Natural killer cell (primary cell): ENCODE measurements around the gene RNF111. TPM values are rescaled to one million over a fixed set of nuclear protein-coding genes. Genes with fewer than 3 reads are reported as not detected.

Experiments used
- ATAC-seq, 3 donors: fragments of 150-1000 bp in 2 of 3; fragments of 200-7000 bp in 1 of 3; cut with Tn5 transposase; 1 replicate in 1 of 3; 2 replicates in 2 of 3; pipeline ENCODE4 v1.10.0; 2021; ENCODE audit warnings: mild to moderate bottlenecking in 2 of 3, moderate library complexity in 2 of 3
- DNase-seq, 2 donors: peaks; one replicate each; pipeline versions ENCODE4 v3.0.0 to v3.0.0-alpha.2; 2013 to 2021; ENCODE audit warnings: mixed read lengths in 1 of 2
- H3K27ac ChIP-seq: one replicate; pipeline ENCODE4 v1.5.1; 2013; ENCODE audit warnings: mild to moderate bottlenecking, low read length
- H3K27me3 ChIP-seq: one replicate; pipeline ENCODE4 v1.6.1; 2013; ENCODE audit warnings: low read length; ENCODE audit not compliant: control insufficient read depth, insufficient read depth
- H3K36me3 ChIP-seq: one replicate; pipeline ENCODE4 v1.6.1; 2013; ENCODE audit warnings: low read length; ENCODE audit not compliant: control insufficient read depth, insufficient read depth
- H3K4me1 ChIP-seq: one replicate; pipeline ENCODE4 v1.6.1; 2013; ENCODE audit warnings: low read length; ENCODE audit not compliant: control insufficient read depth, insufficient read depth
- H3K4me3 ChIP-seq: one replicate; pipeline ENCODE4 v1.5.1; 2013; ENCODE audit warnings: low read length
- H3K9me3 ChIP-seq: one replicate; pipeline ENCODE4 v1.6.1; 2013; ENCODE audit warnings: low read length; ENCODE audit not compliant: control insufficient read depth, insufficient read depth
- H3K27ac Mint-ChIP-seq, 2 donors: one replicate each; pipeline ENCODE4 v1.8.0; 2022; ENCODE audit warnings: mild to moderate bottlenecking in 2 of 2, mixed read lengths in 2 of 2, moderate library complexity in 1 of 2
- H3K27me3 Mint-ChIP-seq, 2 donors: one replicate each; pipeline ENCODE4 v1.8.0; 2022; ENCODE audit warnings: low read depth in 2 of 2, mixed read lengths in 2 of 2
- H3K36me3 Mint-ChIP-seq: one replicate; pipeline ENCODE4 v1.8.0; 2022; ENCODE audit warnings: mixed read lengths
- H3K4me1 Mint-ChIP-seq, 2 donors: one replicate each; pipeline ENCODE4 v1.8.0; 2022; ENCODE audit warnings: mixed read lengths in 2 of 2
- H3K4me3 Mint-ChIP-seq: one replicate; pipeline ENCODE4 v1.8.0; 2022; ENCODE audit warnings: mild to moderate bottlenecking, moderate library complexity, mixed read lengths
- H3K9me3 Mint-ChIP-seq, 2 donors: one replicate each; pipeline ENCODE4 v1.8.0; 2022; ENCODE audit warnings: mixed read lengths in 2 of 2
- WGBS: methylation state at CpG from one replicate; pipeline ENCODE4 v1.1.7; 2013; ENCODE audit warnings: missing lambda C conversion rate; ENCODE audit not compliant: insufficient coverage; 5-methylcytosine and 5-hydroxymethylcytosine counted together
- intact Hi-C: fragments of 100-400 bp; cut with micrococcal nuclease; formaldehyde crosslinking; loops from one replicate; pipeline ENCODE4 v1.14.2; 2022
- total RNA-seq, 4 donors: library from RNA; stranded (reverse); fragments of 120-200 nt in 1 of 4; gene quantifications; one replicate each; pipeline versions ENCODE4 v1.2.3 to v1.2.4, GENCODE V29; 2013 to 2022
- TF ChIP-seq, protein P1 (sequence below): fragments of 200-600 bp; IDR thresholded peaks from one replicate; pipeline ENCODE4 v1.8.0; 2022; ENCODE audit warnings: antibody characterized with exemption

The RNF111 gene
- total RNA-seq, 3 donors from 2014 or later (not counting 1 experiment from before 2014, with no cell fraction given): 39.4 to 53.1 (median 46.0) TPM

DNA sequence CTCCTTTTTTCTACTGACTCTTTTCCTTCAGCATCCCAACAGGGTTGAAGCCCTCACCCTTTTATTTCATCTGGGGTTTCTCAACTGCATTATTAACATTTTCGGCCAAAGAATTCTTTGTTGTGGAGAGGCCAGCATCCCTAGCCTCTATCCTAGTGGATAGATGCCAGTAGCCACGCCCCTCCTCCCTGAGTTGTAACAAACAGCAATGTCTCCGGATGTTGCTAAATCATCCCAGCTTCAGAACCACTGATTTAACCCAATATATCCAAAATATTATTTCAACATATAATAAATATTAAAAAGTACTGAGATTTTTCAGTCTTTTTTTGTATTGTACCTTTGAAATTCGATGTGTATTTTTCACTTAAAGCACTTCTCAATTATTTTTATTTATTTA is 2.0 kb upstream of the RNF111 start:
- Histone ChIP-seq H3K36me3 (no peaks in the 10 kb centered on the region), H3K27me3 (no peaks in the 10 kb centered on the region), H3K4me3 (no peak overlapping the region), H3K4me1 (peaks cover 13% of the 10 kb centered on the region), H3K9me3 (no peaks in the 10 kb centered on the region), H3K27ac (no peak overlapping the region)
- Mint-ChIP-seq H3K27me3 (no peaks in the 10 kb centered on the region), H3K4me1 (peaks cover 35 to 38% of the 10 kb centered on the region in 2 donors), H3K4me3 (no peak overlapping the region), H3K9me3 (no peaks in the 10 kb centered on the region), H3K36me3 (no peaks in the 10 kb centered on the region), H3K27ac (no peak overlapping the region)
- ATAC-seq (no peak), DNase-seq (no peak)
- intact Hi-C loops: loop anchor here (5.0 to 10.0 kb wide), 3 partner anchors 119 to 702 kb away; partner anchors contain the start of genes BNIP2 and CCNB2
- TF ChIP-seq, protein P1, sequence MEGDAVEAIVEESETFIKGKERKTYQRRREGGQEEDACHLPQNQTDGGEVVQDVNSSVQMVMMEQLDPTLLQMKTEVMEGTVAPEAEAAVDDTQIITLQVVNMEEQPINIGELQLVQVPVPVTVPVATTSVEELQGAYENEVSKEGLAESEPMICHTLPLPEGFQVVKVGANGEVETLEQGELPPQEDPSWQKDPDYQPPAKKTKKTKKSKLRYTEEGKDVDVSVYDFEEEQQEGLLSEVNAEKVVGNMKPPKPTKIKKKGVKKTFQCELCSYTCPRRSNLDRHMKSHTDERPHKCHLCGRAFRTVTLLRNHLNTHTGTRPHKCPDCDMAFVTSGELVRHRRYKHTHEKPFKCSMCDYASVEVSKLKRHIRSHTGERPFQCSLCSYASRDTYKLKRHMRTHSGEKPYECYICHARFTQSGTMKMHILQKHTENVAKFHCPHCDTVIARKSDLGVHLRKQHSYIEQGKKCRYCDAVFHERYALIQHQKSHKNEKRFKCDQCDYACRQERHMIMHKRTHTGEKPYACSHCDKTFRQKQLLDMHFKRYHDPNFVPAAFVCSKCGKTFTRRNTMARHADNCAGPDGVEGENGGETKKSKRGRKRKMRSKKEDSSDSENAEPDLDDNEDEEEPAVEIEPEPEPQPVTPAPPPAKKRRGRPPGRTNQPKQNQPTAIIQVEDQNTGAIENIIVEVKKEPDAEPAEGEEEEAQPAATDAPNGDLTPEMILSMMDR: no peak
- 91% methylated on average over 3 of the region's 4 CpGs for WGBS

DNA sequence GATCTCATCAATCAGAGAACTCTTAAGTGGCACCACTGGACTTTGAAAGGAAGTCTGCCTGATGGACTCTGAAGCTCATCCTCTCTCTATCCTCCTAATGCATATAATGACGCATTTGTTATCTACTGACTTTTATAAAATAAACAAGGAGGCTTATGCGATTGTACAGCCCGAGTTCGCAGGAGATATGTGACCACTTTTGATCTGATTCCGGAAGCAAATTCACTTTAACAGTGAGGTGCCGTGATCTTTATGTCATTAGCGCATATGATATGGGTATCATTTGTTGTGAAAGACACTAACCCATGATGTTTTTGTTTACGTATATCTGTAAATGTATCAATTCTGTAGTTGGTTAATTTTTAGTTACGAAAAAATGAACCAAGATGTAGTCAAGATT is 427 bp upstream of the RNF111 start:
- TF ChIP-seq, protein P1: no peak
- Histone ChIP-seq H3K36me3 (peaks cover 2% of the 10 kb centered on the region), H3K27ac (peak overlapping the region; percentile 12), H3K27me3 (no peaks in the 10 kb centered on the region), H3K9me3 (no peaks in the 10 kb centered on the region), H3K4me1 (peaks cover 7% of the 10 kb centered on the region), H3K4me3 (peak overlapping the region; percentile 79)
- DNase-seq: no peak
- Mint-ChIP-seq H3K4me1 (peaks cover 39 to 41% of the 10 kb centered on the region in 2 donors), H3K27me3 (no peaks in the 10 kb centered on the region), H3K4me3 (peak overlapping the region; percentile 98), H3K36me3 (no peaks in the 10 kb centered on the region), H3K27ac (peak overlapping the region; percentile 87 to 96), H3K9me3 (no peaks in the 10 kb centered on the region)
- intact Hi-C loops: loop anchor here (1.0 to 10.0 kb wide), 4 partner anchors 54 to 700 kb away; partner anchors contain the start of genes BNIP2, CCNB2 and SLTM
- WGBS: 33% methylated on average over 8 of the region's 9 CpGs
- ATAC-seq: peak in 1 of 3 donors; percentile 6

DNA sequence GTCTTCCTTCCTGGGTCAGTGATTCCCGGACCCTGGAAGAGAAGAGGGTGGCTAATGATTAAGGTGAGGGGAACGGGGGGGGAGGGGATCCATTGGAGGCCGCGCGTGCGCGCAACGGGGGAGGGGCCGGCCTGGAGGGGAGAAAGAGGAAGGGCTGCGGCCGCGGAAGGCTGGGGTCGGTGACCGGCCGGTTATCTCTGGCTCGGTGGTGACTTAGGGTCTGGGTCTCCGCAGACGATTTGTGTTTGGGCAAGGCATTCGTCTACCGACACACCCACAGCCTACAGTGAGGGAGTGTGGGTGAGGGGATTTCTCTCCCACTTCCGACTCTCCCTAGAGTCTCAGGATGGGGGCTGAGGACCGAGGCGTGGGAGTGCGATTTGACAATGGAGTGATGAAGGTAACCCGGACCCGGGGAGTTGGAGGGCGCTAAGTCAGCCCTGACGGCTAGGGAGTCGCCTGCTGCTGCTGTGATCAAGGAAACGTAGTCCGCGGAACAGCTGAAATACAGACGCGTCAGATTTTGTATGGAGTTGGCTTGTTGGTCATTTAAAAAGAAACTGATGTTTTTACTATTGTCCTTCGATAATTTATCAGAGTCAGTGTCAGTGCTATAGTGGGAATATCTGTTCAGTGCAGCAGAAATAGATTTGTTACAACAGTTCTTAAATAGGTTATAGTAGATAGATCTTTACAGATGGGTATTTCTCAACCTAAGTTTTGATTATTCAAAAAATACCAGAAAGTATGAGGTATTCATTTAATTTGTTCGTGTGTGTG is 733 bp downstream of the RNF111 start:
- peak; percentile 63 to 73 for DNase-seq
- H3K9me3 ChIP-seq: no peaks in the 10 kb centered on the region
- H3K36me3 ChIP-seq: peaks cover 7% of the 10 kb centered on the region
- Mint-ChIP-seq H3K9me3 (no peaks in the 10 kb centered on the region), H3K27me3 (no peaks in the 10 kb centered on the region), H3K36me3 (no peaks in the 10 kb centered on the region), H3K27ac (peak overlapping the region; percentile 87 to 96), H3K4me3 (peak overlapping the region; percentile 98), H3K4me1 (peaks cover 37% of the 10 kb centered on the region in 2 donors)
- TF ChIP-seq, protein P1: no peak
- peak; percentile 48 to 67 (median 53) for ATAC-seq
- peak overlapping the region; percentile 72 for H3K27ac ChIP-seq
- WGBS: under 1% methylated on average over 30 of the region's 36 CpGs
- H3K4me1 ChIP-seq: peaks cover 3% of the 10 kb centered on the region
- peak overlapping the region; percentile 79 for H3K4me3 ChIP-seq
- no peaks in the 10 kb centered on the region for H3K27me3 ChIP-seq
- intact Hi-C loops: loop anchor here (5.0 to 10.0 kb wide), 3 partner anchors 117 to 699 kb away; partner anchors contain the start of genes BNIP2 and CCNB2
